ENCODE measurements around the gene PSMC3.

The PSMC3 gene

GRCh38 chr11:47393163-47394049 is 32.8 kb downstream of the PSMC3 start:
- DNase-seq, result no peak

- no peak for DNase-seq
These were observed 33.6 kb downstream of the PSMC3 start for GRCh38 chr11:47392546-47393162.

GRCh38 chr11:47391711-47392432 is 34.4 kb downstream of the PSMC3 start:
- no peak for DNase-seq

GRCh38 chr11:47391077-47391583 is 35.1 kb downstream of the PSMC3 start:
- DNase-seq, result no peak

- DNase-seq, result no peak
These were observed 35.8 kb downstream of the PSMC3 start for GRCh38 chr11:47390422-47390760.

- DNase-seq, result no peak
These were observed 36.4 kb downstream of the PSMC3 start for GRCh38 chr11:47389577-47390421.

- no peak for DNase-seq
These were observed 37.3 kb downstream of the PSMC3 start for GRCh38 chr11:47388697-47389576.

GRCh38 chr11:47387944-47388696 is 38.1 kb downstream of the PSMC3 start:
- no peak for DNase-seq

- no peak for DNase-seq
These were observed 41.7 kb downstream of the PSMC3 start for GRCh38 chr11:47384498-47384897.

GRCh38 chr11:47383071-47383470 is 43.2 kb downstream of the PSMC3 start:
- no peak for DNase-seq

- DNase-seq, result no peak
These were observed 46.2 kb downstream of the PSMC3 start for GRCh38 chr11:47380078-47380477.

GRCh38 chr11:47379317-47379716 is 46.9 kb downstream of the PSMC3 start:
- no peak for DNase-seq

GRCh38 chr11:47378836-47379170 is 47.4 kb downstream of the PSMC3 start:
- no peak for DNase-seq

GRCh38 chr11:47378010-47378835 is 48.0 kb downstream of the PSMC3 start, which contains the start of gene SPI1:
SPI1 (minus strand) TSS chr11:47378547; CDS start chr11:47378353, 194 bp downstream.
- no peak for DNase-seq

- DNase-seq, result no peak
These were observed 48.6 kb downstream of the PSMC3 start for GRCh38 chr11:47377571-47378009.

GRCh38 chr11:47376525-47377371 is 49.5 kb downstream of the PSMC3 start:
- no peak for DNase-seq

GRCh38 chr11:47376107-47376524 is 50.1 kb downstream of the PSMC3 start:
- no peak for DNase-seq

- no peak for DNase-seq
These were observed 50.6 kb downstream of the PSMC3 start for GRCh38 chr11:47375546-47376085.

Data from stimulated activated CD4-positive, alpha-beta T cell treated with anti-CD3 and anti-CD28 coated beads, Interleukin-4, amount 100 ng/mL, for 4 hours (primary cell).